Activated CD8-positive, alpha-beta memory T cell treated with anti-CD3 and anti-CD28 coated beads, Interleukin-2, amount 10 ng/mL, durations not matched to agents 7 days and 5 days (primary cell): Measurements from ENCODE around the gene SLC12A8. TPM values are rescaled to one million over a fixed set of nuclear protein-coding genes. Genes with fewer than 3 reads are reported as not detected.
"Not testable (repeated sequence)": the region's sequence is repeated elsewhere in the genome, so short reads cannot be mapped to it uniquely, and the experiment has no call there.

ENCODE experiments used
- ATAC-seq: fragments of 150-1000 bp; cut with Tn5 transposase; one replicate; pipeline ENCODE4 v1.10.0; 2021; ENCODE audit warnings: moderate library complexity
- CTCF ChIA-PET: fragments of 350-600 bp; sonication (Branson Sonifier 250); formaldehyde crosslinking; loops from one replicate; lab custom pipeline; 2021; ENCODE audit warnings: antibody characterized with exemption; lab: Charles Lee
- DNase-seq: peaks from one replicate; pipeline ENCODE4 v3.0.0-alpha.2; 2020
- H3K27ac Mint-ChIP-seq: one replicate; pipeline ENCODE4 v1.8.0; 2021; ENCODE audit warnings: mild to moderate bottlenecking, mixed read lengths
- H3K27me3 Mint-ChIP-seq: one replicate; pipeline ENCODE4 v1.8.0; 2021; ENCODE audit warnings: mixed read lengths
- H3K36me3 Mint-ChIP-seq: one replicate; pipeline ENCODE4 v1.8.0; 2021; ENCODE audit warnings: mild to moderate bottlenecking, mixed read lengths
- H3K4me1 Mint-ChIP-seq: one replicate; pipeline ENCODE4 v1.8.0; 2021; ENCODE audit warnings: mixed read lengths
- H3K4me3 Mint-ChIP-seq: one replicate; pipeline ENCODE4 v1.8.0; 2021; ENCODE audit warnings: mild to moderate bottlenecking, moderate library complexity, mixed read lengths
- H3K9me3 Mint-ChIP-seq: one replicate; pipeline ENCODE4 v1.8.0; 2022; ENCODE audit warnings: low read depth, mixed read lengths
- total RNA-seq, 2 experiments: library from RNA; stranded (reverse); gene quantifications; one replicate each; pipeline ENCODE4 v1.2.3, GENCODE V29; 2021

SLC12A8 gene
- total RNA-seq, 2 experiments from 2014 or later = 1.3 to 4.3 TPM

DNA sequence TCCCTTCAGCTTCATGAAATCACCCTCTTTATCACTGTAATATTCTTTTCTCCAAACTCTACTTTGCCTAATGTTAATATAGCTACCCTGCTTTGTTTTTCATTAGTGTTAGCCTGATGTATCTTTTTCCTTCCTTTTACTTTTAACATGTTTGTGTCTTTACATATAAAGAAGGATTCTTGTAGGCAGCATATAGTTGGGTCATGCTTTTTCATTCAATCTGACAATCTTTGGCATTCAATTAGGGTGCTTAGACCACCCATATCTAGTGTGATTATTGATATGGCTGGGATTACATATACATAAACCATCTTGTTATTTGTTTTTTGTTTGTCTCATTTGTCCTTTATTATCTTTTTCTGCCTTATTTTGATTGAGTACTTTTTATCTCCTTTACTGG, 121.9 kb downstream of the SLC12A8 start:
- H3K36me3 Mint-ChIP-seq = peaks cover 9% of the 10 kb centered on the region
- H3K4me1 Mint-ChIP-seq = no peaks in the 10 kb centered on the region
- ATAC-seq (no peak), DNase-seq (no peak)
- peaks cover 13% of the 10 kb centered on the region for H3K27me3 Mint-ChIP-seq
- no peak overlapping the region for H3K27ac Mint-ChIP-seq
- H3K4me3 Mint-ChIP-seq = no peak overlapping the region
- CTCF ChIA-PET = no interaction called here
- H3K9me3 Mint-ChIP-seq = peaks cover 5% of the 10 kb centered on the region

- Mint-ChIP-seq H3K27ac (no peak overlapping the region), H3K27me3 (peaks cover 13% of the 10 kb centered on the region), H3K9me3 (peaks cover 5% of the 10 kb centered on the region), H3K4me3 (no peak overlapping the region), H3K36me3 (peaks cover 9% of the 10 kb centered on the region), H3K4me1 (no peaks in the 10 kb centered on the region)
- CTCF ChIA-PET = no interaction called here
- DNase-seq = no peak
- ATAC-seq = no peak
Observed at GRCh38 chr3:125087768-125088391, 124.7 kb downstream of the SLC12A8 start.

DNA sequence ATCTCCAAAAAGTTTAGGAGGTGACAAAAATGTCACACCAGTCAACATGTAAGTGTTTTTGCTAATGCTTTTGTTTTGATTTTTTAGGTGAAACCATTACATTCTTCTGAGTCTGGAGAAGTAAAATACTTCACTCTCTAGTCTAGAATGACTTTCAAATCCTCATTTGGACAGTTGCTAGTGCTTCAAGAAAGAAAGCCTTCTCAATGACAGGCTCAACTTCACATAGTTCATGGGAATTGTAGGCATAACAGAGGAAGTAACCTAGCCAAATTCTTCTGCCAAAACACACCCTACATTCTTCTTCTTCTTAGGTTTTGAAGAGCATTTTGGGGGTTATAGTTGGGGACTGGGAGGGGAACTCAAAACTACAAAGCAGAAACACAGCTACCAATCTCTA, 127.4 kb downstream of the SLC12A8 start:
- CTCF ChIA-PET = no interaction called here
- H3K27me3 Mint-ChIP-seq = peaks cover 10% of the 10 kb centered on the region
- no peak overlapping the region for H3K27ac Mint-ChIP-seq
- no peaks in the 10 kb centered on the region for H3K36me3 Mint-ChIP-seq
- H3K9me3 Mint-ChIP-seq = no peaks in the 10 kb centered on the region
- H3K4me1 Mint-ChIP-seq = peaks cover 2% of the 10 kb centered on the region
- DNase-seq = no peak
- no peak overlapping the region for H3K4me3 Mint-ChIP-seq
- no peak for ATAC-seq

- CTCF ChIA-PET = no interaction called here
- peaks cover 8% of the 10 kb centered on the region for H3K27me3 Mint-ChIP-seq
- peaks cover 3% of the 10 kb centered on the region for H3K4me1 Mint-ChIP-seq
Observed at GRCh38 chr3:125083776-125084175, 128.8 kb downstream of the SLC12A8 start.

DNA sequence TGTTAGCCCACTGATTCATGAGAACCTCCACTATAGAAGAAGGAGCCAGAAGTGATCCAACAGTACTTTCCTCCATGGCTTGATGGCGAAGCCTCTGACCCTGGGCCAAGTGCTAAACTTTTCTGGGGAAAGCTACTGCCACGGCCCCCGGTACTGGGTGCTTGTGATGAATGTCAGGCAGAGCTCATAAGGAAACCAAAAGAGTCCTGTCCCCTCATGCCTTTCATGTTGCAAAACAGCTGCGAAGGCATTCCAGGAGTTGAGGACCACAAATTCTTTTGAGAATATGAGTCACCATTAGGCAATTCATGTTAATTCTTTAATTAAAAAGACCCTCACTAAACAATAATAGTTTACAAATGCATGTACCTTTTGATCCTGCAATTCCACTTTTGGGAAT, 130.2 kb downstream of the SLC12A8 start:
- H3K4me1 Mint-ChIP-seq, H3K27me3 Mint-ChIP-seq, DNase-seq, CTCF ChIA-PET, H3K36me3 Mint-ChIP-seq, H3K27ac Mint-ChIP-seq, ATAC-seq, H3K9me3 Mint-ChIP-seq, H3K4me3 Mint-ChIP-seq: not testable (repeated sequence)

More at GRCh38 chr3:125083776-125084175, 128.8 kb downstream of the SLC12A8 start:
- Mint-ChIP-seq H3K4me3 (no peak overlapping the region), H3K9me3 (no peaks in the 10 kb centered on the region), H3K27ac (no peak overlapping the region), H3K36me3 (no peaks in the 10 kb centered on the region)
- DNase-seq (no peak), ATAC-seq (no peak)

- CTCF ChIA-PET = no interaction called here
- DNase-seq = no peak
- Mint-ChIP-seq H3K27ac (no peak overlapping the region), H3K4me1 (peaks cover 6% of the 10 kb centered on the region), H3K27me3 (peaks cover 3% of the 10 kb centered on the region), H3K9me3 (no peaks in the 10 kb centered on the region), H3K4me3 (no peak overlapping the region), H3K36me3 (no peaks in the 10 kb centered on the region)
- ATAC-seq = no peak
Observed at GRCh38 chr3:125080077-125080476, 132.5 kb downstream of the SLC12A8 start.

DNA sequence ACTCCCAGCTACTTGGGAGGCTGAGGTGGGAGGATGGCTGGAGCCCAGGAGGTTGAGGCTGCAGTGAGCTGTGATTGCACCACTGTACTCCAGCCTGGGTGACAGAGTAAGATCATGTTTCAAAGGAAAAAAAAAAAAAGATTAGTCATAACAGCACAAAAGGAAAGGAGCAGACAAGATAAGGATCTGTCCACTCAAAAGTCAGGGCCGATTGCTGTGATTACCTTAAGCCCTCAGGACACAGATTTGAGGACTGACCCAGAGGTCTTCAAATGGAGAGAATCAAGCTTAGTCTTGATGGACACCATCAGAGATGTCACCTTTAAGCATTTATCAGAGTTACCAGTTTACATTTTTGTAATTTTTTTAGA, 132.9 kb downstream of the SLC12A8 start:
- no peak for DNase-seq
- Mint-ChIP-seq H3K4me3 (no peak overlapping the region), H3K9me3 (no peaks in the 10 kb centered on the region), H3K36me3 (no peaks in the 10 kb centered on the region), H3K4me1 (peaks cover 6% of the 10 kb centered on the region), H3K27me3 (peaks cover 3% of the 10 kb centered on the region), H3K27ac (no peak overlapping the region)
- ATAC-seq = no peak
- CTCF ChIA-PET = no interaction called here

GRCh38 chr3:125078951-125079674, 133.4 kb downstream of the SLC12A8 start:
- Mint-ChIP-seq H3K27ac (no peak overlapping the region), H3K27me3 (peaks cover 3% of the 10 kb centered on the region), H3K36me3 (no peaks in the 10 kb centered on the region), H3K4me1 (peaks cover 6% of the 10 kb centered on the region), H3K4me3 (no peak overlapping the region), H3K9me3 (no peaks in the 10 kb centered on the region)
- CTCF ChIA-PET = no interaction called here
- ATAC-seq (no peak), DNase-seq (no peak)

DNA sequence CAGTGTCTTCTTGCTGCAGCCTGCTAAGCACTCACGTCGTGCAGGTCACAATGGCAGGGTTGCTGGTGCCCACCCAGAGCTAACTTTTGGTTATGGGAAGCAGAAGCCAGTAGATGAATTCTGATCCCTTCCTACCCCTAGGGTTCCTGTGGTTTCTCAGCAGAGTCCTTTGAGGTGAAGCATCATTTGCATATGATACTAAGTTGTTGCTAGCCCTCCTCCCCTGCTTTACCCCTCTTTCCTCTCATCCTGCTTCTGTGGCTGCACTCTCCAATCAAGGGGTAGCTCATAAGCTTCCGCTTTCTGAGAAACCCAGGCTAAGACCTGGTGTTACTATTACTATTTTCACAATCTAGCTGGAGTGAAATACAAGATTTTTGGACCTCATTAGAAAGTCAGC, 134.7 kb downstream of the SLC12A8 start:
- no peak for DNase-seq
- no peak overlapping the region for H3K27ac Mint-ChIP-seq
- CTCF ChIA-PET = no interaction called here
- H3K4me3 Mint-ChIP-seq = no peak overlapping the region
- ATAC-seq = no peak
- peaks cover 3% of the 10 kb centered on the region for H3K27me3 Mint-ChIP-seq
- H3K4me1 Mint-ChIP-seq = peaks cover 6% of the 10 kb centered on the region
- no peaks in the 10 kb centered on the region for H3K9me3 Mint-ChIP-seq
- no peaks in the 10 kb centered on the region for H3K36me3 Mint-ChIP-seq

- CTCF ChIA-PET = no interaction called here
- no peak overlapping the region for H3K4me3 Mint-ChIP-seq
- peaks cover under 1% of the 10 kb centered on the region for H3K27me3 Mint-ChIP-seq
- H3K4me1 Mint-ChIP-seq = peaks cover 6% of the 10 kb centered on the region
- DNase-seq (no peak), ATAC-seq (no peak)
- H3K9me3 Mint-ChIP-seq = no peaks in the 10 kb centered on the region
- H3K27ac Mint-ChIP-seq = no peak overlapping the region
- H3K36me3 Mint-ChIP-seq = no peaks in the 10 kb centered on the region
Observed at GRCh38 chr3:125076464-125076863, 136.1 kb downstream of the SLC12A8 start.

DNA sequence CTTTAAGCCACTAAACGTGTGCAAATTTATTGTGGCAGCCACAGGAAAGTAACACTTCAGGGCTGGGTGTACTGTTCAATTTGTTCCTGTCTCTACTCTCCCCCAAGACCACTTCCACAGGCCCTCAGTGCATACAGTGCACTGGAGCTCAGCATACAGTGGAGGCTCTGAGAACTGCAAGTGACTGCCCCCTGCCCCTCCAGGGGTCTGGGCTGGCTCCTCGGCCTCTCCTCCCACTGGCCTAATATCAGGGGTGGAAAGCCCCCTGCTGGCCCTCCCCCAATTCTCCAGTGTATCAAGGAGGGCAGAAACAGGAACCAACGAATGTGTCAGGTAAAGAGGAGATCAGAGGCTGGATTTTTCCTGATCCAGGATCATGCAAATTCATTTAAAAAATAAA, 136.8 kb downstream of the SLC12A8 start:
- no peaks in the 10 kb centered on the region for H3K36me3 Mint-ChIP-seq
- H3K27ac Mint-ChIP-seq = no peak overlapping the region
- no peaks in the 10 kb centered on the region for H3K27me3 Mint-ChIP-seq
- peaks cover 6% of the 10 kb centered on the region for H3K4me1 Mint-ChIP-seq
- H3K4me3 Mint-ChIP-seq = no peak overlapping the region
- DNase-seq = no peak
- no peak for ATAC-seq
- CTCF ChIA-PET = no interaction called here
- no peaks in the 10 kb centered on the region for H3K9me3 Mint-ChIP-seq

DNA sequence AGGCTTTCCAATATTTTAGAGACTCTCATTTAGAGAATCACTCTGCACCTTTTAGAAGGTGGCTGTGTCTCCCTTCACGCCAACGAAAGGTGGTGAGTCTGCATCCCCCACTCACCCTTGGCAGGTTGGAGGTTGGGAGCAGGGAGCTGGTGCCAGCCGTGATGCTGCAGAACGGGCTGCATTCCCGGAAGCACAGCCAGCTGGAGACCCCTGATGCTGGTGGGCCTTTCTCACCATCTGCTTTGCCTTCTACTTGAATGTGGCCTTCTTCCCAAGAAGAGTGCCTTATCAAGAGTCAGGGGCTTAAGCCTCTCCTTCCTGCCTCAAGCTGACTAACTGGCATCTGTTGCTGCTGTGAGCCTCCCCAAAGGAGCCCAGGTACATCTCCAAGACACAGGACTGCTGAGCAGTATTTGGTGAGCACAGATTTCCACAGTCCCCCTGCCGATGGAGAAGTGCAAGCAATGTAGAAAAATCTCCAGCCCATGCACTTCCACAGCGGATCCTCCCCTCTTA, 139.1 kb downstream of the SLC12A8 start:
- no peaks in the 10 kb centered on the region for H3K36me3 Mint-ChIP-seq
- CTCF ChIA-PET = no interaction called here
- no peak for ATAC-seq
- no peak overlapping the region for H3K4me3 Mint-ChIP-seq
- H3K27ac Mint-ChIP-seq = no peak overlapping the region
- no peaks in the 10 kb centered on the region for H3K9me3 Mint-ChIP-seq
- DNase-seq = no peak
- no peaks in the 10 kb centered on the region for H3K27me3 Mint-ChIP-seq
- peaks cover 15% of the 10 kb centered on the region for H3K4me1 Mint-ChIP-seq

GRCh38 chr3:125072749-125073389, 139.7 kb downstream of the SLC12A8 start:
- Mint-ChIP-seq H3K4me3 (no peak overlapping the region), H3K4me1 (peaks cover 13% of the 10 kb centered on the region), H3K27me3 (no peaks in the 10 kb centered on the region), H3K27ac (no peak overlapping the region), H3K9me3 (no peaks in the 10 kb centered on the region), H3K36me3 (no peaks in the 10 kb centered on the region)
- CTCF ChIA-PET = no interaction called here
- ATAC-seq = no peak
- no peak for DNase-seq

DNA sequence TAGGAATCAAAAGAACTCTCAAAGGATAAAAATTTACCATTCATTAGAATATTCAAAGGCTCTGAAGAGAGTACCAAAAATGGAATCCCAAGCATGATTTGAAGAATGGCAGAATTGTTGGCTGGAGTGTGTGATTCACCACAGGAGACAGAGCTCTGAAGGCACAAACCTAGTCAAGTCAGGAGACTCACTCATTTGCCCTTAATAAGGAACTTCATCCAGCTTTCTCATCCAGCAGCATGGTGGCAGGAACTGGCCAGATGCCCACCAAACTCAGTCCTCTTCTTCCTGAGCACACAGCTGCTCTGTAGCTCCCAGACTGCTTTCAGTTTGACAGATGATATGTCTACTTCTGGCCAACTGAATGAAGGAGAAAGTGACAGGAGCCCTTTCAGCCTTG, 140.2 kb downstream of the SLC12A8 start:
- Mint-ChIP-seq H3K27ac (no peak overlapping the region), H3K9me3 (no peaks in the 10 kb centered on the region), H3K4me3 (no peak overlapping the region), H3K4me1 (peaks cover 12% of the 10 kb centered on the region), H3K27me3 (no peaks in the 10 kb centered on the region), H3K36me3 (no peaks in the 10 kb centered on the region)
- ATAC-seq (no peak), DNase-seq (no peak)
- CTCF ChIA-PET = no interaction called here
